BJ (cell line): ENCODE measurements around the gene RPL39. TPM values are rescaled to one million over a fixed set of nuclear protein-coding genes. Genes with fewer than 3 reads are reported as not detected.
A peak's percentile ranks its signal among the peaks of the same experiment; 100 is the strongest.

Experiments used
- CTCF ChIA-PET: fragments of 350-600 bp; formaldehyde crosslinking; extraction: SDS; loops from one replicate; lab custom pipeline; 2021; ENCODE audit warnings: antibody characterized with exemption, inconsistent platforms; lab: Yijun Ruan, JAX
- POLR2A ChIA-PET: fragments of 300-600 bp; sonication (Branson Sonifier 250); formaldehyde crosslinking; extraction: SDS; loops from one replicate; lab custom pipeline; 2021; ENCODE audit warnings: antibody characterized with exemption; lab: Charles Lee
- DNase-seq: peaks from one replicate; pipeline ENCODE4 v3.0.0-alpha.2; 2011; ENCODE audit warnings: low read depth
- H3K27me3 ChIP-seq: 2 replicates; pipeline ENCODE4 v1.6.0; 2011; ENCODE audit warnings: low read length; ENCODE audit not compliant: control insufficient read depth, insufficient read depth
- H3K36me3 ChIP-seq: 2 replicates; pipeline ENCODE4 v1.5.1; 2011; ENCODE audit warnings: low read length; ENCODE audit not compliant: control insufficient read depth, insufficient read depth
- H3K4me3 ChIP-seq: 2 replicates; pipeline ENCODE4 v1.5.1; 2011; ENCODE audit warnings: low read depth, mild to moderate bottlenecking, control low read depth, low read length
- CTCF ChIP-seq: IDR thresholded peaks from 2 replicates; pipeline ENCODE4 v1.5.1; 2011; ENCODE audit warnings: low read depth, mild to moderate bottlenecking, control low read depth, inconsistent platforms, low read length, moderate library complexity; ENCODE audit not compliant: insufficient read depth
- polyA plus RNA-seq: library from polyadenylated mRNA; depleted of rRNA; stranded (reverse); fragments of >200 nt; gene quantifications from 2 replicates; pipeline ENCODE4 v1.2.3, GENCODE V29; 2011

RPL39 gene
- polyA plus RNA-seq, 1 experiment: 935 TPM

GRCh38 chrX:119762718-119763117 lies 28.7 kb downstream of the RPL39 start:
- TF ChIP-seq CTCF: no peak
- ChIA-PET POLR2A (interaction anchor here (0.6 kb wide), 1 partner anchor 29 kb away, joined by 4 read pairs; the partner anchor contains the start of gene RPL39), CTCF (interaction anchor here (1.0 kb wide), 1 partner anchor 17 kb away, joined by 3 read pairs; no protein-coding TSS in a partner anchor)
- Histone ChIP-seq H3K36me3 (no peaks in the 10 kb centered on the region), H3K27me3 (no peaks in the 10 kb centered on the region), H3K4me3 (no peak overlapping the region)
- no peak for DNase-seq

- CTCF ChIA-PET: no interaction called here
- Histone ChIP-seq H3K36me3 (no peaks in the 10 kb centered on the region), H3K4me3 (no peak overlapping the region), H3K27me3 (no peaks in the 10 kb centered on the region)
- DNase-seq: no peak
- POLR2A ChIA-PET: no interaction called here
- no peak for TF ChIP-seq CTCF
These were observed 31.2 kb downstream of the RPL39 start for GRCh38 chrX:119760026-119760877.

- ChIA-PET CTCF (interaction anchor here (0.9 to 1.9 kb wide), 4 partner anchors 10 to 242 kb away, joined by 3 to 7 read pairs (median 6); no protein-coding TSS in a partner anchor), POLR2A (interaction anchor here (0.5 to 0.7 kb wide), 2 partner anchors 94 to 158 kb away, joined by 4 to 5 read pairs; no protein-coding TSS in a partner anchor)
- no peak for DNase-seq
- TF ChIP-seq CTCF: no peak
- no peaks in the 10 kb centered on the region for H3K36me3 ChIP-seq
- H3K27me3 ChIP-seq: no peaks in the 10 kb centered on the region
- peak overlapping the region; percentile 47 for H3K4me3 ChIP-seq
These were observed 32.1 kb downstream of the RPL39 start for GRCh38 chrX:119759248-119759766.

- Histone ChIP-seq H3K27me3 (no peaks in the 10 kb centered on the region), H3K4me3 (peak overlapping the region; percentile 47), H3K36me3 (no peaks in the 10 kb centered on the region)
- DNase-seq: no peak
- ChIA-PET CTCF (interaction anchor here (0.9 to 1.9 kb wide), 6 partner anchors 10 to 242 kb away, joined by 3 to 7 read pairs (median 5); partner anchors contain the start of gene SEPTIN6), POLR2A (interaction anchor here (0.7 to 0.9 kb wide), 2 partner anchors 9 to 157 kb away, joined by 3 to 5 read pairs; no protein-coding TSS in a partner anchor)
- no peak for TF ChIP-seq CTCF
These were observed 32.6 kb downstream of the RPL39 start for GRCh38 chrX:119758731-119759247.
